ENCODE data around the gene MYO1D.
A peak's percentile ranks its signal among the peaks of the same experiment; 100 is the strongest.
"Not testable (repeated sequence)": the region's sequence is repeated elsewhere in the genome, so short reads cannot be mapped to it uniquely, and the experiment has no call there.

The MYO1D gene

DNA sequence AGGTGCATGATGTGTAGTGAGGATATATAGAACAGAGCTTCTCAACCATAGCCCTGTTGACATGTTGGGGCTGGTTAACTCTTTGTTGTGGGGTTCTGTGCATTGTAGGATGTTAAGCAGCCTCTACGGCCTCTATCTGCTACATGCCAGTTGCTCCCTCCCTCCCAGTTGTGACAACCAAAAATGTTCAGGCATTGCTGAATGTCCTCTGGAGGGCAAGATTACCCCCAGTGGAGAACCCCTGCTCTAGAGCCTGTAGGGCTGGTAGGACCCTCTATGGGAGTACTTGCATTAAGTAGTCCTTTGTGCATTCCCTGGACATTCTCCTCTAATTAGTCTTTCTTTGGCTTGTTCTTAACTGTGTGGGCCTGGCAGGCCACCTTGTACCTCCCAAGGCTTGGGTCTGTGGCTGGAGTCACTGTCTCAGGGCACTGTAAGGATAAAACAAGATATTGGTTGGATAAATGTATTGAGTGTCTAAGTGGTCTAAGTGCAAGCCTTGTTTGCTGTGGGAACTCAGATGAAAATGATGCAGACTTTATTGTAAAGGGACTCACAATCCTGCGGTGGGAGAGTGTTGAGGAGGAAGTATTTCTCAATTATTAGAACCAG, 19.8 kb upstream of the MYO1D start:
- no peak overlapping the region for H3K4me3 ChIP-seq (ENCODE audit: low read depth, low read length)

DNA sequence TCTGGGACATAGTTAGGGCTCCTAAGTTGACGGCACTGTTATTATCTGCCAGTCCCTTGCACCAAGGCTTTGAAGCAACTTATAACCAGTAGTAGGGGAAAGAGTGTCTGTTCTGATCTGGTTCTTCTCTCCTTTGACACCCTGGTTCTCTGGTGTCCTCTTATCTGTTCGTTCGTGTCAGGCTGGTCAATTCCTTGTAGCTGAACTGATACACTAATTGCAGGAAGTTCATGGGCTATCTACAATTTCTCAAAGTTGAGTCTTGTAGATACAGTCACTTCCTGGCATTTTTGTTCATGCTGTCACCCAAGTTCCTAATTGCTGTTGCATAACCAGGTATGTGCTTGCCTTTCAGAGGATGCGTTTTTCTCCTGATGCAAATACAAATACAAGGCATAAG, 17.3 kb upstream of the MYO1D start:
- no peak overlapping the region for H3K4me3 ChIP-seq (ENCODE audit: low read depth, low read length)

DNA sequence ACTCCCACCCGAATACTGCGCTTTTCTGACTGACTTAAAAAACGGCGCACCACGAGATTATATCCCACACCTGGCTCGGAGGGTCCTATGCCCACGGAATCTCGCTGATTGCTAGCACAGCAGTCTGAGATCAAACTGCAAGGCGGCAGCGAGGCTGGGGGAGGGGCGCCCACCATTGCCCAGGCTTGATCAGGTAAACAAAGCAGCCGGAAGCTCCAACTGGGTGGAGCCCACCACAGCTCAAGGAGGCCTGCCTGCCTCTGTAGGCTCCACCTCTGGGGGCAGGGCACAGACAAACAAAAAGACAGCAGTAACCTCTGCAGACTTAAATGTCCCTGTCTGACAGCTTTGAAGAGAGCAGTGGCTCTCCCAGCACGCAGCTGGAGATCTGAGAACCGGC, 10.5 kb upstream of the MYO1D start:
- not testable (repeated sequence) for H3K4me3 ChIP-seq (ENCODE audit: low read depth, low read length)

DNA sequence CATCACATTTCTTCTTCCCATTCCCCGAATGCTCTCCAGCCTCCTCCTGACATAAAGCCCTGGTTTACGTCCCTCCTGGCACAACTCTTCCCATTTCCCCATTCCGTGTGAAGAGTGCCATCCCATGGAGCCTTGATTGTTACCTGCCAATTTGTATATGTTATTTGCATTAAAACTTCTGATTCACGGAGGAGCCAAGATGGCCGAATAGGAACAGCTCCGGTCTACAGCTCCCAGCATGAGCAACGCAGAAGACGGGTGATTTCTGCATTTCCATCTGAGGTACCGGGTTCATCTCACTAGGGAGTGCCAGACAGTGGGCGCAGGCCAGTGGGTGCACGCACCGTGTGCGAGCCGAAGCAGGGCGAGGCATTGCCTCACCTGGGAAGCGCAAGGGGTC, 10.0 kb upstream of the MYO1D start:
- H3K4me3 ChIP-seq (ENCODE audit: low read depth, low read length), result not testable (repeated sequence)

DNA sequence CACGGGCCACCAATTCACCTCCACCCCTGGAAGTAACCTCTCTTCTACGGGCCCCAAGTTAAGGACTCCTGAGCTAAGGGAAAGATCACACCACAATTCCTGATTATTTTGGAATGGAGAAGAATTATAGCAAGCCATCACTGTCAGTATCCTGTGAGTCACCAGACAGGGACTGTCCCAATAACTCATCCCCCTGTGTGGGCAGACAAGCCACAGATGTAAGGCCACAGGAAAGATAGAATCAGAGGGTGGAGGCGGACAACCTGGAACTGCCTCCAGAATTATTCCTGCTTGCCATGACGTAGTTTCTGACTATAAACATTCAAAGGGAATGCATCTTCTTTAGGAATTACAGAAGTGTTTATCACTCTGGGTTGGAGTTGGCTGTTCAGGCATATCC, 5.8 kb upstream of the MYO1D start:
- no peak overlapping the region for H3K4me3 ChIP-seq (ENCODE audit: low read depth, low read length)

DNA sequence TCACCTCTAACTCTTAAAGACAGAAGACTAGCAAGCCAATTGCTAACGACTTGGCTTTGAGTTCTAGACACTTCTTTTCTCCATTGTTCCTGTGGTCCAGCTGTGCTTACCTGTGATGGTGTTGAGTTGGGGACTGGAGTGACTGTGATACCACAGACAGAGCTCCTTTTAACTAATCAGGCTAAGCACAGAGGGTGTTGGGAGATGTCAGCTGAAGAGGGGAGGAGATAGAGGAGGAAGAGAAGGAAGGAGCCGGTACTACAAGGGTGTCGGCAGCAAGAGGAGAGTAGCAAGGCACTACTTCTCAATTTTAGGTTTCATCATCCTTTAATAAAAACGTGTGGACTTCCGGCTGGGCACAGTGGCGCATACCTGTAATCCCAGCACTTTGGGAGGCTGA, 5.1 kb upstream of the MYO1D start:
- H3K4me3 ChIP-seq (ENCODE audit: low read depth, low read length), result no peak overlapping the region

DNA sequence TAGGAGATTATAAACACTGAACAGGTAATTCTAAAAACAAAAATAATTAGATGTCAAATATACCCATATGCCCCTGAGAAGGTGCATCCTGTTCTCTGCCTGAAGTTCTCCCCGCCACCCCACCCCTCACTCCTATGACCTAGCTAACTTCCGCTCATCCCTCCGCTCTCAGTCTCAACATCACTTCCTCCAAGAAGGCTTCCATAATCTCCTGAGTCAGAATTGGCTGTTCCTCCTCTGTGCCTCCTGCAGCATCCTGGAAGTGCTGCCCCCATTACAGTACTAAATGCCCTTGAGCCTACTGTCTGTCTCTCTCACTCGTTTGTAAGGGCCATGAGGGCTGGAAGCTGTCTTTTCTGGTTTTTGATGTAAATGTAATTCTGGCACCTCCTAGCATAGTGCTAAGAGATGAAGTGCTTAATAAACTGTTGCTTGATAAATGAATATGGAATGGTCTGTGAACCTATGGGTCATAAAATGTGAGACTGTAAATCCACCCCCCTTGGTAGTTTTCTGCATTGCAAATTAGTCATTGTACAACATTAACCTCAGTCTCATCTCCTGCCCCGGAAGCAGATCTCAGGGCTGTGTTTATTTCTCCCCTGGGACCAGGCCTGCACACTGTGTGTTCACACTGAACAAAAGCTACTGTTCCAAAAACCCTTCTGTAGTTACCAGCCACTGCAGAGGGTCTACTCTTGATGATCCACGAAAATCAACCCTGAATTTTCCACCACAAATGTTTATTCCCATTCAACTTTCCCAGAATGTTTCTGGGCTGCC, 3.9 kb upstream of the MYO1D start:
- H3K4me3 ChIP-seq (ENCODE audit: low read depth, low read length), result no peak overlapping the region

DNA sequence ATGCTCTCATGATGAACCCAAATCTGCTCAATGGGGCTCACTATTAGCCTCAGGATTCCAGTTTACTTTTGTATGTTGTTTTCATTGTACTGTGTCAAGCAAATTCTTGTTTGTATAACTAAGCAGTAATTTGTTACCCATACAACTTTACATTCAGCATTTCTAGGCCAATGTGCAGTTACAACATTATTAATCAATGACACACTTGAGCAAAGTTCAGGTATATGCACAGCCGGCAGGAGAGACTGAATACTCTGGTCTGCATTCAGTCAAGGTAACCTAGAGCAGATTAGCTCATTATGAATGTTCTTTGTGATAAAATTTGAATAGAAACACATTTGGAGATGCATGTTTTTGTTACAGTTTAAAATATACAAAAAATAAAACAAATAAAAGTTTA, 2.2 kb upstream of the MYO1D start:
- no peak overlapping the region for H3K4me3 ChIP-seq (ENCODE audit: low read depth, low read length)

DNA sequence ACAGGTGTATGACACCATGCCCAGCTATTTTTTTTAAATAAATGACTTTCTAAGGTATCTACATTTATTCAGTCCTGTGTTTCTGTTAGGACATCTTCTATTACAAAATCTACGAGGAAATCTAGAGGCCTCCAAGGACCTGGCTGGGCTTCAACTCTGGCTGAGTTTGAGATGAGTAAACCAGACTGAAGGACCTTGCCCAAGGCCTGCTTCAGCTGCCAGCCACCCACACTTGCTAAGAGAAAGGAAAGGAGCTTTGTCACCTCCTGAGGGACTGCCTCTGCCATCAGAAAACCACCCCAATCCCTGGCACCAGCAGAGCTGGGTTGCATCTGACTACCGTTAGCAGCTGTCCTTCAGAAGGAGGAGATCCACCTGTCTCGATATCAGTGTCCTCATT, 1.3 kb upstream of the MYO1D start:
- H3K4me3 ChIP-seq (ENCODE audit: low read depth, low read length), result no peak overlapping the region

DNA sequence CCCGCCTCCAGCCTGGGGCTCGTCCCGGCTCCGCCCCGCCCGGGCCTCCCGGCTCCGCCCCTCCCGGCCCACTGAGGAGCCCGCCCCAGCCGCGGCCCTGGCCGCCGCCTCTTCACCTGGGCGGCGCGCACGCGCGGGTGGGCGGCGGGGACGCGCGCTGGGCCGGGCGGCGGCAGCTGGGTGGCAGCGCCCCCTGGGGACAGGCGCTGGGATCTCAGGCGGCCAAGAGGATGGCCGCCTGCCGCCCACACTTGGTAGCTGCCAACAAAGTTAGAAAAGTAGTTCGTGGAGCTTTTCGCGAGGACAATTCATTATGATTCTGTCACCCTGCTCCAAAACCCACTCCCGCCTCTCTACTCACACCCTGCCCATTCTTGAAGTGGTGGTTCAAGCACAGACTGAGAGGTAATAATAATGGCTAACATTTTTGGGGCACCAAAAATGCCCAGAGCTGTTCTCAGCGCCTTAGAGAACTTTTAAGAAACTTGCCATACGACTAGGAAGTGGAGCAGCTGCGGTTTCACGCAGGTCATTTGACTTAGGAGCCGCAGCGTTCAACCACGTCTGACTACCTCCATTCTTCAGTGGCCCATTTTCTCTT, 340 bp upstream of the MYO1D start:
- peak overlapping the region; percentile 70 for H3K4me3 ChIP-seq (ENCODE audit: low read depth, low read length)

DNA sequence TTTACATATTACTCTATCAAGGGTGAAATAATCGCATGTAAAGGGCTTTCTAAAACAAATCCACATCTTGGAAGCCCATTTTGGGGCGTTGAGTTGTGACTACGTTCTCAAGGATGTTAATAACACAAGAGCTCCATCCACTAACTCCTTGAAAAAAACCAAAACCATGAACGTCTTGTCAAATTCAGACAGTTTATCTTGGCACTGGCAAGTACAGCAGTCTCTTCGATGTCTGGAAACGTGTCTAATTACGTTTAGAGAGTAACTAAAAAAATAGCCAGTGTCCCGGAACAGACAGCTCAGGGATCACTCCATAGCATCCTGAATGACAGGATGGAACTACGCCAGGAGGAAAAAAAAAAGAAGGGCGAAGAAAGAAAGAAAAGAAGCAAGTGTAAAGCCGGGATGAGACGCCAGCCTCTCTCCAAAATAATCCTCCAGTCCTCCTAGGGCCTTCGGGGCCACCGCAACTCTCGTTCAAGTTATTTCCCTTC, 954 bp downstream of the MYO1D start:
- H3K4me3 ChIP-seq (ENCODE audit: low read depth, low read length), result peak overlapping the region; percentile 70

DNA sequence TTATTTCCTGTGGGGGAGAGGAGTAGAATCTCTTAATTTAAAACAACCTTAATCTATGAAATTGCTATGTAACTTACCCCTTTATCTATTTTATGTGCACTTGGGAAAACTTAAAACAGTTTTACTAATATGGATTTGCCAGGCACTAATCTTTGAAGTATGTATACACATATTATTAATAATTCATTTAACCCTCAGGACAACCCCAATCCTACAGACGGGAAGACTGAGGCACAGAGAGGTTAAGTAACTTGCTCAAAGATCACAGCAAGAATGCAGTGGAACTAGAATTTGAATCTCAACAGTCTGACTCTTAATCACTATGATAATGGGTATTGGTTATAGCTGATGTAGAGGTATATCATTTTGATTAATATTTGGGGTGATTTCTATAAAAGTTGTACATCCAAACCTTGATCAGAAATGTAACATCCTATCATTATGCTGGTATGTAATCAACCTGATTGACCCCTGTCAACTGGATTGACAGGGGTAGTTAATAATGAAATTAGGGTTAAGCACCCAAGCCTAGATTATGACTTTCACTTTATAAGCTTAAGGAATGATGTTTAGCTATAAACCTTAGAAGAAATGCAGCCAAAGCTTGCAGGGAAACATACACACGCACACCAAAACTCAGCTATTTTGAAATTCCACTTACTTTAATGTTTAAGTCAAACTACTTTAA, 1.6 kb downstream of the MYO1D start:
- peak overlapping the region; percentile 70 for H3K4me3 ChIP-seq (ENCODE audit: low read depth, low read length)

DNA sequence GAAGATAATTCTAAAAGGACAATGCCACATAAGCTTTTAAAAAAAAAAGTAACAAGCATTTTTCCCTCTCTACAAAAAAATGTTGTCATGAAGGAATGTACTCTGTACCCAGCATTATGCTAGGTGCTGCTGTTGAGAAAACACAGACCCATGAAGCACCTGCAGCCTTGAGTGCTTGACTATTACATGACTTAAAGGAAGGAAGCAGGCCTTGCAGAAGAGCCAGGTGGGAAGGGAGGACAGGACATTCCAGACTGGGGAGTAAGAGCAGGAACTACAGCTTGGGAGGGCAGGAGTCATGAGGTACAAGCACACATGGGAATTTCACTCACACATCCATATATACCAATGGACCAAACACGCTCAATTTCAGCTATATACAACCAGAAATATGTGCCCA, 3.8 kb downstream of the MYO1D start:
- H3K4me3 ChIP-seq (ENCODE audit: low read depth, low read length), result no peak overlapping the region

DNA sequence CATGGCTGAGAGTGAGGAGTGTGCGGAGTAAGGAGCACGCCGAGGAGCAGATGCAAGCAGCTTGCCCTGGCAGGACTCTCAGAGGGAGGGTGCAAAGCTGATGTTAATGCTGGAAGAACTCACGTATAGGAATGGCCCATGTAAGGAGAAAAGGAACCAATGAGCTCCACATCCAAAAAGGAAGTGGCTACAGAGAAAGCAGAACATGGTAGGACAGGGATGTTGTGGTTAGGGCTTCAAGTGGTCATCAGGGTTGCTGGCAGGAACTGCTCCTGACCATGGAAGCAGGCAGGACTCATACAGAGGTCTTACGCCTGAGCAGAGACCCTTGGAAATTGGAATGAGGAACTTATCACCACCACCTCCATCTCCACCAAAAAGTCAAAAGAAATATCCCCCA, 5.2 kb downstream of the MYO1D start:
- no peak overlapping the region for H3K4me3 ChIP-seq (ENCODE audit: low read depth, low read length)

DNA sequence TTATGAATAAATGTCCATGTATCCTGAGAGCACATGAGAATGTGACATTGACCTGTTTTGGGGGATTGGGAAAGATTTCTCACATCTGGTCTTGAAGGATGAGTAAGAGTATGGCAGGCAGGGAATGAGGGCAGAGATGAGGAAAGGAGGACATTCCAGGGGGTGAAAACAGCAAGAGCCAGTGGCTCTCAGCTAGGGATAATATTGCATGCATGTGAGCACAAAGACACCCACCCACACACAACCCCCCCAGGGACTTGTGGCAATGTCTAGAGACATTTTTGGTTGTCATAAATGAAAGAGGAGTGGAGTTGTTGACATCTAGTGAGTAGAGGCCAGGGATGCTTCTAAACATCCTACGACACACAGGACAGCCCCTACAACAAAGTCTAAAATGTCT, 6.0 kb downstream of the MYO1D start:
- H3K4me3 ChIP-seq (ENCODE audit: low read depth, low read length), result no peak overlapping the region

DNA sequence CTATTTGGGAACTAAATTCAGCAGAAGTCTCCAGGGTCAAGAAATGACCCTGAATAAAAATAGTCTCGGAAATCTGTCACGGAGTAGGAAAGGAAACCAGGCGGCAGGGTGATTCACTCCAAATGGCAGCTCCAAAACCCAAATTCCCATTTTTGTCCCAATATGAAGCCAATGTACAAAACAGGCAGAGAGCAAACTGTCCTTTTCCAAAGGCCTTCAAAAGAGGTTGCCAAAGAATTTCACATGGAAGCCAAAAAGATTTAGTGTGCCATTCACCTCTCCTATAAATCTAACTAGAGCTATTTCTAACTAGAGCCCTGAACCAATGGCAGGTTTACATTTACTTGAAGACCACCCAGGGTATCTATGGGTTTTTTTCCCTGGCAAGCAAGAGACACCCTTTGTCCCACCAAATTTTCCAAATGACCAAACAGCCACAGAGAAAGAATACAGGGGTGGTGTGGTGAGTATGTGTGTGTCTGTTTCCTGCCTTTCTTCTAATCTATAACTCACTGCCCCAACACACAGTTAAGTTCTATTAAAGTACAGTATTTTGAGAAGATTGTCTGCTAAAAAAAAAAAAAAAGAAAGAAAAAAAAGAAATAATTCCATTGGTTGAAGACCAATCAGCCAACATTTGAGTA, 6.8 kb downstream of the MYO1D start:
- H3K4me3 ChIP-seq (ENCODE audit: low read depth, low read length), result no peak overlapping the region

DNA sequence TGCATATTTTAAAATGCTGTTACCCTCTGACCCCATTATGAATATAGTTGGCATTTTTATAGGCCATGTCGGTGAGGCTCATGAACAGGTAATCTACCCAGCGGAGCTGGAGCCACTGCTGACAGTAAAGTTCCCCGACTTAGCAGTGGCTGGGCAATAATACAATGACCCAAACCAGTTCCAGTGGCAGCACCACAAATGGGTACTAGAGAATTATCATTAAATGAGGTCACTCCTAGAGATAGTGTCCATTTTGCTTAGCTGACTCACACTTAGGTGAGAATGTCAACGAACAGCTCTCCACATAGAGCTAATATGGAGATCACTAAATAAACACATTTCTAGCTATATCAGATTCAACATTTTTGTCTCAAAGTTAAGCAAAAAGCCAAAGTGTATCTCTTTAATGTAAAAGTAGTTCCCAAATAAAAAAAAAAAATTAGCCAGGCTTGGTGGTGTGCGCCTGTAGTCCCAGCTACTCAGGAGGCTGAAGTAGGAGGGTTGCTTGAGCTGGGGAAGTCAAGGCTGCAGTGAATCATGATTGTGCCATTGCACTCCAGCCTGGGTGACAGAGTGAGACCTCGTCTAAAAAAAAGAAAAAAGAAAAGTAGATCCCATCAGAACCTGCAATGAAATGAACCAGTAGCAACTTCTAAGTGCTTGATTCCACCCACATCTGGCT, 7.4 kb downstream of the MYO1D start:
- no peak overlapping the region for H3K4me3 ChIP-seq (ENCODE audit: low read depth, low read length)

DNA sequence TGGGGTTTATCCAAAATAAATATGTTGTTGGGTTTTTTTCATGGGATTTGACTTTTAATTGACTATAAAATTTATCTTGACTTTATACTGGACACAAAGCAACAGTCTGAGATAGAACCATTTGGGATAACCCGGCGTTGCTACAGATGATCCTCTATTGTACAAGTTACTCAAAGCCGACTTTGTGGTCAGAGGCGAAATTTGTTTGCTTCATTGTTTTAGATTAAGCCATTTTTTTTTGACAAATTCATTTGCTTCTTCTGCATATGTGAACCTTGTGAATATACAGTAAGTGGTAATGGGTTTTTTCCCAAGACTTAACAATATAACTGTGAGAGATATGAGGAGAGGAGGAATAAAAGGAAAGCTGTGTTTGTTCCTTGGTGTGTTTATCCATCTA, 11.8 kb downstream of the MYO1D start:
- H3K4me3 ChIP-seq (ENCODE audit: low read depth, low read length), result no peak overlapping the region

DNA sequence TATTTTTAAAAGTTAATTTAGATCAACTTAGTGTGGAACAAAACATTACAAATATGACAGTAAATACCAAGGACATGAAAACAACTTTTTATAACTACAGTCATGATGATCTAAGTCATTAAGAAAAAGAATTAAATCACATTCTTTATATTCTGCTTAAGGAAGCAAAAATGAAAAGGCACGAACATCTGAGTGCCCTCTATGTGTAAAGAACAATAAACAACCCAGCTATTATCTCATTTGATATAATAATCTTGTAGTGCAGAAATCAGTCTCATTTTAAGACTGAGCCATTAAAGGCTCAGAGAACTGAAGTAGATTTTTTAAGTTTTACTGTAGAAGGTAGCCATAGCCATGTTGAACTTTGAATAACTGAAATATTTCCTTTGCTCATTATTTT, 13.4 kb downstream of the MYO1D start:
- H3K4me3 ChIP-seq (ENCODE audit: low read depth, low read length), result no peak overlapping the region

DNA sequence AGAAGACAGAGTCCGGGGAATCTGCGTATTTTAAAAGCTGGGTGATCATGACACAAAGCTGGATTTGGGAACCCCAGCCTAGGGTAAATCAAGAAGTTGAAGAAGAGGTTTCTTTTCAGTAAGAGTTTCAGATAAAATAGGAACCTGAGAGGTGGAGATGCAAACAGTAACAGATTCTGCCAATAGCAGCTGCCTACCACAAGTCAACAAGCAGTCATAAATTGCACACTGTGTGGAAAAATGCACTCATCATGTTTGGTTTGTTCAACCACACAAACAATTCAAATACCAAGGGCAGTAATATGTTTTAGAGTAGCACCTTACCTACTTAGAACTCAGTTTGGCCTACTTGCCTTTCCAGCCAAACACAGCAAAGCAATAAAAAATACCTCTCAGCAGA, 14.0 kb downstream of the MYO1D start:
- no peak overlapping the region for H3K4me3 ChIP-seq (ENCODE audit: low read depth, low read length)

DNA sequence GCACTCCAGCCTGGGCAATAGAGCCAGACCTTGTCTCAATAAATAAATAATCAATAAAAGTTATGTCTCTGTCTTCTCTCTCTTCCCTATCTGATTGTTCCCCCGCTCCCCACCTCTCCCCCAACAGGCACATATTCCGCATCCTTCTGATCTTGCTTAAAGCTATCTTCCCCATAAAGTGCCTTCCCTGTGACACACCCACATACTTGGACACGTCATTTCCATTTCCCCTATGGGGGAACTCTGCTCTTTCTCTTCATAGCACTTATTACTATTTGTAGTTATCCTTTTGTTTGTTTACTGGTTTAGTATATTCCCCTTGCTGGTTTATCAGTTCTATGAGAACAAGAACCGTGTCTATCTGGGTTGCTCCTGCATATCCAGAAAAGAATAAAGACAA, 14.9 kb downstream of the MYO1D start:
- H3K4me3 ChIP-seq (ENCODE audit: low read depth, low read length), result no peak overlapping the region

Data from iPS-11a (cell line).